HL-60/S4 treated with phorbol 12-myristate 13-acetate at 8.2 ng/mL for 4 days and 3 days (cell line): ENCODE data around the gene DEPDC5.

Source experiments
- in situ Hi-C: fragments of 300-500 bp; cut with MboI; formaldehyde crosslinking; loops from 2 replicates; pipeline ENCODE4 v1.15.0; 2022; ENCODE audit warnings: low sequenced_read_pairs

Gene DEPDC5

GRCh38 chr22:31920306-31920705, 166.5 kb downstream of the DEPDC5 start:
- in situ Hi-C loops, result no loop called here

- in situ Hi-C loops, result no loop called here
Measured at GRCh38 chr22:31921106-31921505, 167.3 kb downstream of the DEPDC5 start.

GRCh38 chr22:31922534-31922933, 168.7 kb downstream of the DEPDC5 start:
- in situ Hi-C loops, result no loop called here

- in situ Hi-C loops, result no loop called here
Measured at GRCh38 chr22:31923136-31923535, 169.3 kb downstream of the DEPDC5 start.

GRCh38 chr22:31923747-31924146, 169.9 kb downstream of the DEPDC5 start:
- in situ Hi-C loops, result no loop called here

GRCh38 chr22:31925056-31925455, 171.2 kb downstream of the DEPDC5 start:
- in situ Hi-C loops, result no loop called here

GRCh38 chr22:31926024-31926423, 172.2 kb downstream of the DEPDC5 start:
- in situ Hi-C loops, result no loop called here

GRCh38 chr22:31926969-31927368, 173.2 kb downstream of the DEPDC5 start:
- in situ Hi-C loops, result no loop called here

GRCh38 chr22:31927562-31927961, 173.7 kb downstream of the DEPDC5 start:
- in situ Hi-C loops, result no loop called here

GRCh38 chr22:31929167-31929930, 175.5 kb downstream of the DEPDC5 start:
- in situ Hi-C loops, result no loop called here

- in situ Hi-C loops, result no loop called here
Measured at GRCh38 chr22:31932863-31933262, 179.0 kb downstream of the DEPDC5 start.

- in situ Hi-C loops, result no loop called here
Measured at GRCh38 chr22:31933406-31933805, 179.6 kb downstream of the DEPDC5 start.

- in situ Hi-C loops, result no loop called here
Measured at GRCh38 chr22:31933816-31934482, 180.1 kb downstream of the DEPDC5 start.

- in situ Hi-C loops, result no loop called here
Measured at GRCh38 chr22:31935961-31936635, 182.3 kb downstream of the DEPDC5 start.

GRCh38 chr22:31937341-31937740, 183.5 kb downstream of the DEPDC5 start:
- in situ Hi-C loops, result no loop called here

GRCh38 chr22:31938296-31938695, 184.5 kb downstream of the DEPDC5 start:
- in situ Hi-C loops, result no loop called here

GRCh38 chr22:31940506-31940905, 186.7 kb downstream of the DEPDC5 start:
- in situ Hi-C loops, result no loop called here

GRCh38 chr22:31942091-31942490, 188.3 kb downstream of the DEPDC5 start:
- in situ Hi-C loops, result no loop called here

- in situ Hi-C loops, result no loop called here
Measured at GRCh38 chr22:31943206-31943977, 189.6 kb downstream of the DEPDC5 start.

GRCh38 chr22:31943978-31944699, 190.3 kb downstream of the DEPDC5 start, which contains the start of gene YWHAH:
Gene YWHAH (plus strand): TSS chr22:31944535. CDS start chr22:31944734, 199 bp downstream.
- in situ Hi-C loops, result no loop called here
